Rectal smooth muscle tissue (tissue), 1 donor: ENCODE data around the gene PLB1.

Source experiments
- H3K27ac ChIP-seq: one replicate; pipeline ENCODE4 v1.7.0; 2013; ENCODE audit warnings: low read depth, low read length, inconsistent platforms
- H3K27me3 ChIP-seq: one replicate; pipeline ENCODE4 v1.7.0; 2013; ENCODE audit warnings: low read length; ENCODE audit not compliant: control insufficient read depth, insufficient read depth
- H3K36me3 ChIP-seq: one replicate; pipeline ENCODE4 v1.7.0; 2013; ENCODE audit warnings: low read length; ENCODE audit not compliant: control insufficient read depth, insufficient read depth
- H3K4me1 ChIP-seq: one replicate; pipeline ENCODE4 v1.7.0; 2013; ENCODE audit warnings: low read length; ENCODE audit not compliant: control insufficient read depth, insufficient read depth
- H3K4me3 ChIP-seq: one replicate; pipeline ENCODE4 v1.7.0; 2013; ENCODE audit warnings: low read length
- H3K9ac ChIP-seq: one replicate; pipeline ENCODE4 v1.7.0; 2013; ENCODE audit warnings: low read length

PLB1 gene

DNA sequence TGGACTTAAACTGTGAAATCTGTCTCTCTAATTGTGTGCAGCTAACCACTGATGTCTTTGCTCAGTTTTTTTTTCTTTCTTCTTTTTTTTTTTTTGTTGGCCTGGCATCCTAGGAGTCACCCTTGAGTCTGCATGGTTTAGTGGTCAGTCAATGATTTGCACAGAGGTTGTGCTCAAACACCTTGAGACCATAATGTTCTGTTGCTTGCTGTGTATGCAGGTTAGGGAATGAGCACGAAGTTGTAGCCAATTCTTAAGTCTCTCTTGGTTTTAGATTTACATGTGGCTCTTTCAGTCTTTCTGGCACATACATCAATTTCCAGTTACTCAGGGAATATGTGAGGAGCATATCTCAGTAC lies 16.7 kb downstream of the PLB1 start:
- Histone ChIP-seq H3K27ac (no peak overlapping the region), H3K4me1 (no peaks in the 10 kb centered on the region), H3K9ac (no peak overlapping the region), H3K4me3 (no peak overlapping the region), H3K36me3 (no peaks in the 10 kb centered on the region), H3K27me3 (peaks cover 3% of the 10 kb centered on the region)

DNA sequence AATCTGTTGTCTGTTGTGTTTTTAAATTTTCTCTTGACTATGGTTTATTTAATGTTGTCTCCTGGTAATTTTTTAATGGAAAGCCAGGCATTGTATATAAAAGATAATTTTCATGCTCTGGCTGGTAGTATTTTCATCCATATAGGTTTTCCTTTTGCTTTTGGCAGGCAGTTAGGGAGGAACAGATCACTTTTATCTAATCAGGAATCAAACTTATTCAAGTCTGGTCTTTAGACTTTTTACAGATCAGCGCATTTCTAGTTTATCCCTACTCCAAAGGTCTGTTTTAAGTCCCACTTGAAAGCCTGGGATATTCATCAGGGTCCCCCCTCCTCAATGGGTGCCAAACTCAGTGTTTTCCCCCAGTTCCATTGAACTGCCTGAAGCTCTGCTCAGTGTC lies 17.2 kb downstream of the PLB1 start:
- H3K27me3 ChIP-seq = peaks cover 3% of the 10 kb centered on the region
- no peaks in the 10 kb centered on the region for H3K36me3 ChIP-seq
- no peak overlapping the region for H3K27ac ChIP-seq

DNA sequence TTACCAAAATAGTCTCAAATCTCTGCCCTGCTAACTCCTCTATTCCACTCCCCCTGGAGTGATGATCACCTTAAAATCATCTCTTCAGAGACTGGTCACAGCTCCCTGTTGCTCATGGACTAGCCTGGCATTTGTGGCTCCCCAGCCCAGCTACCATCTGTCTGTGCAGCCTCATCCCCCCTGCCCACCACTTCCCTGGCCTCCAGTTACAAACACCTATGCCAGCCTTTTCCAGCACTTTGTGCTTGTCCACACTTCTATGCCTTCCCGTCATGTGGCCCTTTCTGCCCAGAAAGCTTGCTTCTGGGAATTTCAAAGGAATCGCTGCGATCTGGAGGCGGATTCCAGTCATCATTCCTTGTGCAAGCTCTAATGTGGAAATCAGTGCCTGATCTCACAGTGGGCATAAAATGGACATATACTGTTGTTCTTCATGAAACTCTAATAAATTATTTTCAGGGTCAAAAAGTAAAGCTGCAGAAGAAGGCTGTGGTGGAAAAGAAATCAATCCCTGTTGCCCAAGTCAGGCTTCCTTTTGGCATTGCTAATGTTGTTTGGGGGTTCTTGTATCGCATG lies 19.4 kb downstream of the PLB1 start:
- Histone ChIP-seq H3K4me3 (no peak overlapping the region), H3K36me3 (no peaks in the 10 kb centered on the region), H3K27me3 (peaks cover 3% of the 10 kb centered on the region), H3K9ac (no peak overlapping the region), H3K27ac (no peak overlapping the region), H3K4me1 (no peaks in the 10 kb centered on the region)

More for the DNA sequence above, 17.2 kb downstream of the PLB1 start:
- H3K9ac ChIP-seq = no peak overlapping the region
- H3K4me1 ChIP-seq = no peaks in the 10 kb centered on the region
- no peak overlapping the region for H3K4me3 ChIP-seq

DNA sequence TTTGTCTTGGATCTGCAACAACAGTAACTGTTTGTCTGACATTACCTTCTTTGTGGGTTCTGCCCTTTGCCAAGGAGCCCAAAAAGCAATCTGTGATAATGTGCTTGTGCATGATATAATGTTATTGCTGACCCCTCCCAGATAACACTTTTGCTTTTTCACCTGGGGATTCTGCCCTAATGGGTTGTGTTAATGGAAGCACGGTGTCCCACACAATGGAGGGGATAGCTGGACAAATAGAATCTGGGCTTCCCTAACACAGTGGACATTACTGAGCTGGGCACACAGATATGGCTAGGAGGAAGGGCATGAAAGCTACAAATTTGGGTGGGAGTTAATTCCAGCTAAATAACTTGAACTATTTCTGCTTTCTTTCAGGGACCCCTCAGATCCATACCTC lies 20.6 kb downstream of the PLB1 start:
- H3K27me3 ChIP-seq = peaks cover 3% of the 10 kb centered on the region
- no peak overlapping the region for H3K4me3 ChIP-seq
- no peak overlapping the region for H3K9ac ChIP-seq
- H3K36me3 ChIP-seq = no peaks in the 10 kb centered on the region
- H3K27ac ChIP-seq = no peak overlapping the region
- H3K4me1 ChIP-seq = no peaks in the 10 kb centered on the region

DNA sequence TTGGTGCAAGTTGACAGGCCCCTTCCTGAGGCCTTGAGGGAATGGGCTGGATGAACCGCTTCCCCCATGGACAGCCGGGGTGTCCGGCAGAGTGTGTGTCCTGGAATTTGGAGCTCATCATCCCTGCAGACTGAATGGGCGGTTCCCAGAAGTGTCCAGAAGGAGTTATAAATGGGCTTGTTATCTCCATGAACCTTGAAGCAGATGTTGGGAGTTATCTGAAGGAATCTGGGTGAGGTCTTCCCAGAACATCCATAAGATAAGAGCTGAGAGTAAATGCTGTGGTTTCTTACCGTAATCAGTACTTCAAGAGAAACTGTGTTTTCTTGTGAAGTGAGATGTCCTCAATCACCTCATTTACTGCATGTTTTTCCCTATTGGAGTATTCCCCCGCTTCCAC lies 21.1 kb downstream of the PLB1 start:
- H3K27me3 ChIP-seq = peaks cover 3% of the 10 kb centered on the region
- H3K9ac ChIP-seq = no peak overlapping the region
- H3K36me3 ChIP-seq = no peaks in the 10 kb centered on the region
- H3K4me1 ChIP-seq = no peaks in the 10 kb centered on the region
- H3K4me3 ChIP-seq = no peak overlapping the region
- H3K27ac ChIP-seq = no peak overlapping the region

DNA sequence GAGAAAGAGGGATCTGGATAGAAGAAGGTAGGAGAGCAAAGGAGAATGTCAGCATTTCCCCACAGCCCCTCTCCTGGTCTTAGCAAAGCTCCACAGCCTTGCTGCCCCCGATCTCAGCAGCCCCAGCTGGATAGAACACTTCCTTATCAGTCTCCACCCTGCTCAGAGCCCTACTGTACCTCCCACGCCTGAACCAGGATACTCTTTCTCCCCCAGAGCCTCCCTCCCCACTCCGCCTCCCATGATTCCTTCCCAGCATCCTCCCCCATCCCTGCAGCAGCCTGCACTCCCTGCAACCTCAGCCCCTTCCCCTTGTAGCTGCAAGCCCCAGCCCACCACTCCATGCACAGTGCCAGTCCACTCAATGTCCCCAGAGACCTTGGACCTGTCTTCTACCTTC lies 25.8 kb downstream of the PLB1 start:
- H3K36me3 ChIP-seq = no peaks in the 10 kb centered on the region
- H3K27me3 ChIP-seq = peaks cover 3% of the 10 kb centered on the region
- no peak overlapping the region for H3K4me3 ChIP-seq
- no peaks in the 10 kb centered on the region for H3K4me1 ChIP-seq
- no peak overlapping the region for H3K9ac ChIP-seq
- H3K27ac ChIP-seq = no peak overlapping the region

DNA sequence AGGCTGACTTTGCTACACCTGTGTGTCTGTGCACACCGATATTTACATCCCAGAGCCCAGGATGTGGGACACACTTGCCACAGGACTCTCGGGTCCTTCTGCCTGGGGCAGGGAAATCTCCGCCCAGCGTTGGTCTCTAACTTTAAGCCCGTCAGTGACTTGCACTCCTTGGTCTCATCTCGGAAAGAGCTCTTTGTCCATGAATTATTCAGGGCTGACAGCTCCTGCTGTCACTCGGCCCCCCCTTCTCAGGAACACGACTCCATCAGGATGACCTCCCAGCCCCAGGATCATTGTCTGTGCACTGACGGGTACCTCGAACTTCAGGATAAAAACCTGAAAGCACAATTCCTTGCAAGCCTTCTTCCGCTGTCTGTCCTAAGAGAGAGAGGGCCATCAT lies 26.6 kb downstream of the PLB1 start:
- Histone ChIP-seq H3K36me3 (no peaks in the 10 kb centered on the region), H3K9ac (no peak overlapping the region), H3K27ac (no peak overlapping the region), H3K4me1 (no peaks in the 10 kb centered on the region), H3K4me3 (no peak overlapping the region), H3K27me3 (no peaks in the 10 kb centered on the region)

DNA sequence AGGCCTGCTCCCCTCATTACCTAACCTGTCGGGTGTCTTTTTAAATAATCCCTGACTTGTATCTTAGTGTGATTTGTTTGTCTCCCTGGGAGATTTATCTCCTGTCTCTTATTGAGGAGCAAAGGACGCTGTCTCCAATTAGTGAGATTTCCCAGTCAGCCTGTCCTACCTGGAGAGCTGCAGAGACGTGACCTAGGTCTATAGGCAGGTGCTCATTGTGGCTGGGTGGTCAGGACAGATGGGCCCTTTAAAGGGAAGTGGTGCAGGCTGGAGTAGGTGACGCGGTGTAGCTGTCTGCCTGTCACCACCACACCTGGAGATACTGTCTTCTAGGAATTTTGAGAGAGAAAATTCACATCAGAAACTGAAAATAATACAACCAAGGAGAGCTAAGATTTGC lies 28.0 kb downstream of the PLB1 start:
- H3K27me3 ChIP-seq = no peaks in the 10 kb centered on the region
- no peaks in the 10 kb centered on the region for H3K36me3 ChIP-seq
- H3K4me1 ChIP-seq = no peaks in the 10 kb centered on the region
- H3K27ac ChIP-seq = no peak overlapping the region
- H3K4me3 ChIP-seq = no peak overlapping the region
- H3K9ac ChIP-seq = no peak overlapping the region

DNA sequence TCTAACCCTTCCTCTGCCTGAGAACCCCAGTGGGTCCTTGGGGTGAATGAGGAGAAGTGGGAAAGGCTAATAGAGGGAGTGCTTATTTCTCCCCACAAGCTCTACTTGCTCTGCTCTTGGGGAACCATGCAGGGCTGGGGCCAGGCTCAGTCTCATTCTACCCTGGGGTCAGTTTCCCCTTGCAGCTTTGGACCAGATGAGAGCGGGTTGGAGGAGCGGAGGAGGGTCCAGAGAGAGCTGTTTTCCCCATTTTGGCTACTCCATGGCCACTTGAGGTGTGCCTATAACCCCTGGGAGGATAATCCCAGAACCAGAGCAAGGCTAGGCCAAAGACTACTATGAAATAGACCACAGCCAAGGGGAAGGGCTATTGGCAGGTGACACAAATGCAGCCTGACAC lies 29.6 kb downstream of the PLB1 start:
- H3K36me3 ChIP-seq = no peaks in the 10 kb centered on the region
- H3K9ac ChIP-seq = no peak overlapping the region
- H3K4me1 ChIP-seq = no peaks in the 10 kb centered on the region
- H3K4me3 ChIP-seq = no peak overlapping the region
- H3K27me3 ChIP-seq = no peaks in the 10 kb centered on the region
- H3K27ac ChIP-seq = no peak overlapping the region

DNA sequence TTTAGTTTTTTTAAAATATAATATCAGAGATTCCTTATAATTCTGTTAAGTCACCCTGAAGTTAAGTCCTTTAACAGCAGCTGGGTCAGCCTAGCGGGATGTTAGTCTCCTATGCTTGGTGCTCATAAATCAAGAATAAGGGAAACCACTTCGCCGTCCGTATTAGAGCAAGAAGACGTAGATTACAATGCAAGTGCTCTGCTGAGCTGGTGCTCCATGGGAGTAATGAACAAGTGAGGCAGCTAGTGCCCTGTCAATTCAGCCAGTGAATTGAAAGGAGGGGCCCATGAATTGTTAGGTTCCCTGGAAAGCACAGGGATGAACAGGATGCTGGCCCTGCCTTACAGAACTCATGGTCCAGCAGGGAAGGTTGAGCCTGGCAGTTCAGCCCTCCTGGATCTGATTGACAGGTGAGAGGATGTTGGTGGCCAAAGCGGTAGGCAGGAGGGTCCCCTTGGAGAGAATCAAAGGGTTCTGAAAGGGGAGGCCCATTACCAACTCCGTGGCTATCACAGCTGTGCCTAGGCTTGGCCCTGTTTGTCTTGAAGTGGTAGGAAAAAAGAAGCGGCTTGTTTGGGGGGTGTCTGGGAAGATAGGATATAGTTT lies 30.8 kb downstream of the PLB1 start:
- no peaks in the 10 kb centered on the region for H3K27me3 ChIP-seq
- no peaks in the 10 kb centered on the region for H3K36me3 ChIP-seq
- H3K4me3 ChIP-seq = no peak overlapping the region
- no peak overlapping the region for H3K9ac ChIP-seq
- H3K27ac ChIP-seq = no peak overlapping the region
- H3K4me1 ChIP-seq = no peaks in the 10 kb centered on the region

DNA sequence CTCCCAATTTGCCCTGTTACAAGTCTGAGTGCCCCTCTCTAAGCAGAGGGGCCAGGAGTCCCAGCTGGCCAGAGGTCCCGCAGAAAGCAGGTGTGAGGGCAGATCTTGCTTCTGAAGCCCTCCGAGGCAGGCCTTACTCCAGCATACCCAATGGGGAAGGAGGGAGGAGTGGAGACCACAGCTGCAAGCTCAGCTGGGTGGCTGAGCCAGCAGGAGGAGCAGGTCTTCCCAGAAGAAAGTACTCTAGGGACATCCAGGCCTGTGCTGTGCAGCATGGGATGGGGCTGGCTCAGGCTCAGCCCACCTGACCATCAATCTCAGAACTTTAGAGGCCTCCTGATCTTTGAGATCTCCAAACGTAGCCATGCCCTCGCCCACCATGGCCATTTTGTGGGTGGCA lies 31.3 kb downstream of the PLB1 start:
- H3K4me3 ChIP-seq = no peak overlapping the region
- H3K27me3 ChIP-seq = no peaks in the 10 kb centered on the region
- H3K27ac ChIP-seq = no peak overlapping the region
- no peaks in the 10 kb centered on the region for H3K4me1 ChIP-seq
- H3K36me3 ChIP-seq = no peaks in the 10 kb centered on the region
- H3K9ac ChIP-seq = no peak overlapping the region

DNA sequence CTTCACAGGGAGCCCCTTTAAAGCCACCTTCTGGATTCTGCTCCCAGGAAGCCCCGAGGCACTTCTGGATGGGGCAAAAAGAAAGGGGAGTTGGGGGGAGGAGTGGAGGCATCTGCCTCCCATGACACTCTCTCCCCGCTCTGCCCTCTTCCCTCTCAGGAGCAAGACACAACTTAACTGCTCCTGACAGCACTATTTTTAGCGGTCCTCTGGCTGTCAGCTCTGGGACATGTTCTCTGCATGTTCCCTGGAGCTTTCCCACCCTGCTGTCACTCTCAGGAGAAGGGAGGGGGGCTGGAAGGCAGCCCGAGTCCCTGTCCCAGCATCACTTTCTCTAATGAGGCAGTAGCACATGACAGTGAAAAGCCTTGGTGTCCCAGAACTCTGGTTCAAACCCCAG lies 32.3 kb downstream of the PLB1 start:
- H3K9ac ChIP-seq = no peak overlapping the region
- no peaks in the 10 kb centered on the region for H3K4me1 ChIP-seq
- no peaks in the 10 kb centered on the region for H3K27me3 ChIP-seq
- H3K4me3 ChIP-seq = no peak overlapping the region
- H3K36me3 ChIP-seq = no peaks in the 10 kb centered on the region
- no peak overlapping the region for H3K27ac ChIP-seq

DNA sequence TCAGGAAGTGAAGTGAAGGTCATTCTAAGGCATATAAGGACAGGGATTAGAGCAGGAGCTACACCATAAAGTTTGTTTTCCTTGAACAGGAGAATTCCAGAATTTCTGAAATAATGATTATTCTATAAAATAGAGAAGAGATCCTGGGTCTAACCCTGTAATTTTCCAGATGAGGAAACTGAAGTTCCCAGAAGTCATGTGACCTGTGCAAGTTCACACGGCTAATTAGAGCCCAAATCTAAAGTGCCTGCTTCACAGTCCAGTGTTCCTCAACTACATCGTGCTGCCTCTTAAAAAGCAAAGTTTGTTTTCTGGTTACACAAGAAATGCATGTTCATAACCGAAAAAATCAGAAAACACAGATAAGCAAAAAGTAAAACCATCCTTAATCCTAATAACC lies 34.9 kb downstream of the PLB1 start:
- H3K4me3 ChIP-seq = no peak overlapping the region
- H3K27me3 ChIP-seq = no peaks in the 10 kb centered on the region
- H3K27ac ChIP-seq = no peak overlapping the region
- H3K9ac ChIP-seq = no peak overlapping the region
- no peaks in the 10 kb centered on the region for H3K4me1 ChIP-seq
- H3K36me3 ChIP-seq = no peaks in the 10 kb centered on the region
